ENCODE measurements around the gene OPRD1. TPM values are rescaled to one million over a fixed set of nuclear protein-coding genes. Genes with fewer than 3 reads are reported as not detected.

OPRD1 gene
- total RNA-seq, 4 donors from 2014 or later = not detected

GRCh38 chr1:28878796-28879195, 66.8 kb downstream of the OPRD1 start:
- WGBS, 2 donors = 66 to 74% methylated on average over 4 of the region's 4 CpGs
- no peak overlapping the region for H3K4me3 ChIP-seq (ENCODE audit: low read depth, poor library complexity, severe bottlenecking)
- no peak for DNase-seq (ENCODE audit: low spot score in 2 of 2)
- TF ChIP-seq POLR2A (IDR thresholded peaks at IDR 0.05) (no peak), CTCF (IDR thresholded peaks at IDR 0.05) (no peak)
- intact Hi-C loops (cut with DNase I; ENCODE audit: low total_unique reads) = no loop called here

- WGBS, 2 donors = 29 to 33% methylated on average over 13 of the region's 13 CpGs
- peak; percentile 85 to 96 for DNase-seq (ENCODE audit: low spot score in 2 of 2)
- intact Hi-C loops (cut with DNase I; ENCODE audit: low total_unique reads) = loop anchor here (5.0 kb wide), 1 partner anchor 150 kb away; no protein-coding TSS in a partner anchor
Measured at GRCh38 chr1:28882009-28882628, 70.1 kb downstream of the OPRD1 start.

GRCh38 chr1:28883242-28883616, 71.3 kb downstream of the OPRD1 start:
- no peak for DNase-seq (ENCODE audit: low spot score in 2 of 2)
- intact Hi-C loops (cut with DNase I; ENCODE audit: low total_unique reads) = loop anchor here (5.0 kb wide), 1 partner anchor 149 kb away; no protein-coding TSS in a partner anchor
- no peak overlapping the region for H3K4me3 ChIP-seq (ENCODE audit: low read depth, poor library complexity, severe bottlenecking)
- TF ChIP-seq CTCF (IDR thresholded peaks at IDR 0.05) = no peak
- no peak for TF ChIP-seq POLR2A (IDR thresholded peaks at IDR 0.05)
- WGBS, 2 donors = 96 to 100% methylated on average over 1 of the region's 1 CpG

More at GRCh38 chr1:28882009-28882628, 70.1 kb downstream of the OPRD1 start:
- peak in 1 of 3 donors; percentile 90 for TF ChIP-seq CTCF (IDR thresholded peaks at IDR 0.05)
- no peak for TF ChIP-seq POLR2A (IDR thresholded peaks at IDR 0.05)
- no peak overlapping the region for H3K4me3 ChIP-seq (ENCODE audit: low read depth, poor library complexity, severe bottlenecking)

- 76 to 79% methylated on average over 7 of the region's 7 CpGs for WGBS, 2 donors
- no peak overlapping the region for H3K4me3 ChIP-seq (ENCODE audit: low read depth, poor library complexity, severe bottlenecking)
- intact Hi-C loops (cut with DNase I; ENCODE audit: low total_unique reads) = no loop called here
- no peak for TF ChIP-seq POLR2A (IDR thresholded peaks at IDR 0.05)
- no peak for TF ChIP-seq CTCF (IDR thresholded peaks at IDR 0.05)
- DNase-seq (ENCODE audit: low spot score in 2 of 2) = no peak
Measured at GRCh38 chr1:28885472-28885877, 73.5 kb downstream of the OPRD1 start.

GRCh38 chr1:28885977-28886730, 74.2 kb downstream of the OPRD1 start:
- no peak for DNase-seq (ENCODE audit: low spot score in 2 of 2)
- TF ChIP-seq CTCF (IDR thresholded peaks at IDR 0.05) = no peak
- no peak for TF ChIP-seq POLR2A (IDR thresholded peaks at IDR 0.05)
- H3K4me3 ChIP-seq (ENCODE audit: low read depth, poor library complexity, severe bottlenecking) = no peak overlapping the region
- intact Hi-C loops (cut with DNase I; ENCODE audit: low total_unique reads) = no loop called here
- WGBS, 2 donors = 57 to 58% methylated on average over 17 of the region's 17 CpGs

All from lower leg skin (tissue), 4 donors.